DND-41 (cell line): Measurements from ENCODE around the gene MMP10.
A peak's percentile ranks its signal among the peaks of the same experiment; 100 is the strongest.

Experiments
- ATAC-seq: fragments of 200-7000 bp; cut with Tn5 transposase; 3 replicates; pipeline ENCODE4 v1.9.1; 2021; ENCODE audit warnings: low read depth; ENCODE audit not compliant: insufficient read depth
- DNase-seq: peaks from one replicate; pipeline ENCODE4 v3.0.0-alpha.2; 2020
- H2AFZ ChIP-seq: 2 replicates; pipeline ENCODE4 v1.6.0; 2012; ENCODE audit warnings: low read depth, low read length
- H3K27ac ChIP-seq: 2 replicates; pipeline ENCODE4 v1.5.1; 2012; ENCODE audit warnings: low read length, inconsistent platforms
- H3K27me3 ChIP-seq: fragments of 200-600 bp; sonication (generic); 2 replicates; pipeline ENCODE4 v1.6.0; 2012; ENCODE audit warnings: low read length, mild to moderate bottlenecking, inconsistent platforms; ENCODE audit not compliant: insufficient read depth, poor library complexity
- H3K36me3 ChIP-seq: 2 replicates; pipeline ENCODE4 v1.5.1; 2012; ENCODE audit warnings: low read length, inconsistent platforms; ENCODE audit not compliant: insufficient read depth
- H3K4me1 ChIP-seq: 2 replicates; pipeline ENCODE4 v1.5.1; 2012; ENCODE audit warnings: mild to moderate bottlenecking, low read length; ENCODE audit not compliant: insufficient read depth
- H3K4me2 ChIP-seq: 2 replicates; pipeline ENCODE4 v1.6.0; 2012; ENCODE audit warnings: mild to moderate bottlenecking, moderate library complexity, low read length, inconsistent platforms; ENCODE audit not compliant: insufficient read depth
- H3K4me3 ChIP-seq, 2 experiments: fragments of 200-600 bp in 1 of 2; shearing (Covaris generic) in 1 of 2; 2 replicates each; pipeline ENCODE4 v1.5.1; 2012 to 2016; ENCODE audit warnings: inconsistent platforms in 2 of 2, low read length in 2 of 2, mild to moderate bottlenecking in 2 of 2, low read depth in 1 of 2, moderate library complexity in 1 of 2
- H3K79me2 ChIP-seq: 2 replicates; pipeline ENCODE4 v1.6.0; 2012; ENCODE audit warnings: low read length, inconsistent platforms; ENCODE audit not compliant: insufficient read depth
- H3K9ac ChIP-seq: 2 replicates; pipeline ENCODE4 v1.6.0; 2012; ENCODE audit warnings: low read depth, mild to moderate bottlenecking, inconsistent platforms, low read length, moderate library complexity
- H3K9me3 ChIP-seq: 2 replicates; pipeline ENCODE4 v1.5.1; 2012; ENCODE audit warnings: low read length, moderate library complexity, mild to moderate bottlenecking, inconsistent platforms; ENCODE audit not compliant: insufficient read depth, severe bottlenecking
- H4K20me1 ChIP-seq: 2 replicates; pipeline ENCODE4 v1.6.0; 2012; ENCODE audit warnings: low read length; ENCODE audit not compliant: insufficient read depth
- EZH2 ChIP-seq: IDR thresholded peaks from 3 replicates; pipeline ENCODE4 v1.6.1; 2012; ENCODE audit warnings: borderline replicate concordance, low read depth, mild to moderate bottlenecking, moderate library complexity, low read length, inconsistent platforms; ENCODE audit not compliant: severe bottlenecking
- TF ChIP-seq, protein P1 (sequence below): IDR thresholded peaks from 2 replicates; pipeline ENCODE4 v1.5.1; 2012; ENCODE audit warnings: borderline replicate concordance, low read length, moderate library complexity, mild to moderate bottlenecking; ENCODE audit not compliant: poor library complexity, severe bottlenecking; ENCODE audit errors: extremely low read depth

The MMP10 gene

GRCh38 chr11:102810950-102811660 is 30.7 kb upstream of the MMP10 start:
- ATAC-seq (no peak), DNase-seq (no peak)
- H3K79me2 ChIP-seq: no peaks in the 10 kb centered on the region
- H3K27ac ChIP-seq: no peak overlapping the region
- no peaks in the 10 kb centered on the region for H3K36me3 ChIP-seq
- H3K27me3 ChIP-seq: peaks cover 5% of the 10 kb centered on the region
- no peak overlapping the region for H3K4me2 ChIP-seq
- no peak overlapping the region for H3K4me3 ChIP-seq
- no peaks in the 10 kb centered on the region for H4K20me1 ChIP-seq
- H2AFZ ChIP-seq: no peak overlapping the region
- H3K9ac ChIP-seq: no peak overlapping the region
- H3K4me1 ChIP-seq: no peaks in the 10 kb centered on the region
- TF ChIP-seq, protein P1, sequence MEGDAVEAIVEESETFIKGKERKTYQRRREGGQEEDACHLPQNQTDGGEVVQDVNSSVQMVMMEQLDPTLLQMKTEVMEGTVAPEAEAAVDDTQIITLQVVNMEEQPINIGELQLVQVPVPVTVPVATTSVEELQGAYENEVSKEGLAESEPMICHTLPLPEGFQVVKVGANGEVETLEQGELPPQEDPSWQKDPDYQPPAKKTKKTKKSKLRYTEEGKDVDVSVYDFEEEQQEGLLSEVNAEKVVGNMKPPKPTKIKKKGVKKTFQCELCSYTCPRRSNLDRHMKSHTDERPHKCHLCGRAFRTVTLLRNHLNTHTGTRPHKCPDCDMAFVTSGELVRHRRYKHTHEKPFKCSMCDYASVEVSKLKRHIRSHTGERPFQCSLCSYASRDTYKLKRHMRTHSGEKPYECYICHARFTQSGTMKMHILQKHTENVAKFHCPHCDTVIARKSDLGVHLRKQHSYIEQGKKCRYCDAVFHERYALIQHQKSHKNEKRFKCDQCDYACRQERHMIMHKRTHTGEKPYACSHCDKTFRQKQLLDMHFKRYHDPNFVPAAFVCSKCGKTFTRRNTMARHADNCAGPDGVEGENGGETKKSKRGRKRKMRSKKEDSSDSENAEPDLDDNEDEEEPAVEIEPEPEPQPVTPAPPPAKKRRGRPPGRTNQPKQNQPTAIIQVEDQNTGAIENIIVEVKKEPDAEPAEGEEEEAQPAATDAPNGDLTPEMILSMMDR: peak; percentile 48
- no peak for TF ChIP-seq EZH2
- H3K9me3 ChIP-seq: no peaks in the 10 kb centered on the region

DNA sequence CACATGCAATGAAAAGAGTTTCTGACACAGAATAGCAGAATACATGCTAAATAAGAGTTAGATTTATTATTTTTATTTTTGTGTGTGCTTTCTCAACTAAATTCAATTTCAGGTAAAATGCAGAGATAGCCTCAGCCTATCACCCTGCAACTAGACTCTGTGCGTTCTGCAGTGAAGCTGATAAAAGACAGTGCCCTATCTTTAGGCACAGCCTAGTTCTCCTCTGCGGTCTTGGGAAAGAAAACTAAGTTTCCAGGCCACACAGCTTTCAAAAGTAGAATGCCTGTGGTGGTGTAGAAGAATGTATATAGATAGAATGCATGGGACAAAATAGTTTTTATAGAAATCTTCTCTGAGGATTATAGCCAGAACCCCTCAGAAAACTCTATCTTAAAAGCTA is 29.5 kb upstream of the MMP10 start:
- no peaks in the 10 kb centered on the region for H3K9me3 ChIP-seq
- TF ChIP-seq, protein P1: no peak
- TF ChIP-seq EZH2: no peak
- no peaks in the 10 kb centered on the region for H3K36me3 ChIP-seq
- H3K9ac ChIP-seq: no peak overlapping the region
- peaks cover 5% of the 10 kb centered on the region for H3K27me3 ChIP-seq
- no peak for DNase-seq
- no peak overlapping the region for H3K4me2 ChIP-seq
- no peaks in the 10 kb centered on the region for H4K20me1 ChIP-seq
- no peak overlapping the region for H3K27ac ChIP-seq
- H2AFZ ChIP-seq: no peak overlapping the region
- no peaks in the 10 kb centered on the region for H3K4me1 ChIP-seq
- no peak overlapping the region for H3K4me3 ChIP-seq
- H3K79me2 ChIP-seq: no peaks in the 10 kb centered on the region
- ATAC-seq: no peak

DNA sequence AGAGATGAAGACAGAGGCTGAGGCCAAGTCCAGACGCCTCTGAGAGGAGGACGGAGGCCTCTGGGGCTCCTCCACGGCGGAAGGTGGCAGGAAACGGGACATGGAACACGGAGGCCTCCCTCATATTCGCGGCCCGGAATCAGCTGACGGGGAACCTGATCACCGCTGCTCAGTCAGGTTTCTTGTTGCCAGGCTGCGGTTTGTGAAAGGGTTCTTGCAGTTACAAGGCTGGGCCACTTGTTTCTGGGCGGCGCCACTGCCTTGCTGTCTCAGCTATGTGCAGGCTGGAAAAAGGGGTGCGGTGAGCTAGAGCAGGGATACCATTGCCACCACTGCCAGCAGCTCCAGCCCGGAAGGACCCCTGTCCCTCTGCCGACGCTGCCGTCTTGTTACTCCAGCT is 27.5 kb upstream of the MMP10 start:
- no peak for ATAC-seq
- H3K79me2 ChIP-seq: no peaks in the 10 kb centered on the region
- peak; percentile 5 for DNase-seq
- H3K9ac ChIP-seq: no peak overlapping the region
- H3K36me3 ChIP-seq: no peaks in the 10 kb centered on the region
- H3K4me2 ChIP-seq: no peak overlapping the region
- H4K20me1 ChIP-seq: no peaks in the 10 kb centered on the region
- H2AFZ ChIP-seq: no peak overlapping the region
- no peak overlapping the region for H3K4me3 ChIP-seq
- no peaks in the 10 kb centered on the region for H3K4me1 ChIP-seq
- TF ChIP-seq, protein P1: peak; percentile 32
- no peak for TF ChIP-seq EZH2
- H3K27me3 ChIP-seq: peaks cover 1% of the 10 kb centered on the region
- no peak overlapping the region for H3K27ac ChIP-seq
- no peaks in the 10 kb centered on the region for H3K9me3 ChIP-seq
